Lung (tissue), 12 donors: Measurements from ENCODE around the gene CDSN. TPM values are rescaled to one million over a fixed set of nuclear protein-coding genes. Genes with fewer than 3 reads are reported as not detected.
"Not testable (repeated sequence)": the region's sequence is repeated elsewhere in the genome, so short reads cannot be mapped to it uniquely, and the experiment has no call there.

ENCODE experiments used
- ATAC-seq: fragments of 200-7000 bp; cut with Tn5 transposase; one replicate; pipeline ENCODE4 v1.9.1; 2020; ENCODE audit warnings: moderate number of reproducible peaks; ENCODE audit not compliant: insufficient read depth, low FRiP score
- DNase-seq, 3 donors: peaks; one replicate each; pipeline ENCODE4 v3.0.0-alpha.2; 2013 to 2017
- H3K27ac ChIP-seq, 2 donors: one replicate each; pipeline ENCODE4 v1.5.1; 2013; ENCODE audit warnings: mild to moderate bottlenecking in 2 of 2, moderate library complexity in 2 of 2, control low read depth in 1 of 2, inconsistent platforms in 1 of 2, low read depth in 1 of 2, low read length in 1 of 2
- H3K27me3 ChIP-seq, 3 donors: one replicate each; pipeline ENCODE4 v1.5.1; 2013; ENCODE audit warnings: low read length in 2 of 3; ENCODE audit not compliant: control insufficient read depth in 3 of 3, insufficient read depth in 3 of 3
- H3K36me3 ChIP-seq, 4 donors: one replicate each; pipeline ENCODE4 v1.5.1; 2013; ENCODE audit warnings: low read length in 4 of 4, mild to moderate bottlenecking in 1 of 4, moderate library complexity in 1 of 4; ENCODE audit not compliant: control insufficient read depth in 4 of 4, insufficient read depth in 4 of 4
- H3K4me1 ChIP-seq, 5 donors: one replicate each; pipeline ENCODE4 v1.5.1; 2013; ENCODE audit warnings: low read length in 5 of 5, mild to moderate bottlenecking in 2 of 5, moderate library complexity in 1 of 5; ENCODE audit not compliant: control insufficient read depth in 5 of 5, insufficient read depth in 5 of 5
- H3K4me3 ChIP-seq: one replicate; pipeline ENCODE4 v1.5.1; 2013; ENCODE audit warnings: mild to moderate bottlenecking, control low read depth, moderate library complexity
- H3K9ac ChIP-seq, 2 donors: one replicate each; pipeline ENCODE4 v1.5.1; 2013; ENCODE audit warnings: low read length in 2 of 2, control low read depth in 1 of 2; ENCODE audit not compliant: insufficient read depth in 1 of 2
- H3K9me3 ChIP-seq, 4 donors: one replicate each; pipeline ENCODE4 v1.5.1; 2013; ENCODE audit warnings: low read length in 3 of 4, mild to moderate bottlenecking in 1 of 4, moderate library complexity in 1 of 4; ENCODE audit not compliant: control insufficient read depth in 4 of 4, insufficient read depth in 3 of 4
- WGBS, 2 donors: extraction: QIAGEN DNeasy Blood & Tissue Kit; methylation state at CpG; one replicate each; pipeline ENCODE4 v1.1.7; 2013; 5-methylcytosine and 5-hydroxymethylcytosine counted together
- polyA plus RNA-seq, 2 donors: library from polyadenylated mRNA; stranded (reverse); fragments of 200-250 nt; gene quantifications; one replicate each; pipeline ENCODE4 v1.2.1, GENCODE V29; 2013
- total RNA-seq, 2 donors: library from RNA; depleted of rRNA in 1 of 2; stranded (reverse); fragments of >200 nt in 1 of 2; gene quantifications; one replicate each; pipeline ENCODE4 v1.2.1, GENCODE V29; 2014 to 2021
- TF ChIP-seq, protein P1 (sequence below): IDR thresholded peaks from 2 replicates; pipeline ENCODE4 v1.5.1; 2012; ENCODE audit warnings: mild to moderate bottlenecking; ENCODE audit errors: control extremely low read depth, extremely low read depth
- donor health status: control.
- donor health status: control.
- donor health status: Bipolar disorder and iron deficiency.
- donor health status: healthy.
- donor health status: DM: yes; HTN: yes; CAD: no.

CDSN gene
- total and polyA plus RNA-seq, 4 donors = 0.05 to 0.10 (median 0.06) TPM; not detected in 1

DNA sequence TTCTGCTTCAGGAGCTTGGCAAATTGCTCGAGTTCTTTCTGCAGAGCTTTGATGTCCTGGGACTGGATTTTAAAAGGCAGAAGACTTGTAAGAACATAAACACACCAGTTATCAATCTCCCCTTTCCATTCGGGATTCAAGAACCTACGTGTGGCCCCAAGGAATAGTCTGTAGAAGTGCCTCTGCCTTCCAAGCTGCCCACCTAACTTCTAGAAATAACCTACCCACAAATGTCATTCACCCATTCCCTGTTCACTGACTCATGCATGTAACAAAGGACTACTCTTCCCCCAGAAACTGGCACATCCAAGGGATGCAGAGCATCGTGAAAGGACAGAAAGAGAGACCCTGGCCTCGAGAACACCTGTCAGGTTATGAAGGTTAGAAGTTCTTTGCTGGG is 45.7 kb upstream of the CDSN start:
- Histone ChIP-seq H3K4me1 (no peaks in the 10 kb centered on the region), H3K27ac (no peak overlapping the region), H3K36me3 (peaks cover 0 to 12% (median 7%) of the 10 kb centered on the region in 4 donors), H3K9me3 (no peaks in the 10 kb centered on the region), H3K9ac (no peak overlapping the region), H3K4me3 (no peak overlapping the region), H3K27me3 (no peaks in the 10 kb centered on the region)
- WGBS, 2 donors = 73 to 83% methylated on average over 5 of the region's 5 CpGs
- TF ChIP-seq, protein P1, sequence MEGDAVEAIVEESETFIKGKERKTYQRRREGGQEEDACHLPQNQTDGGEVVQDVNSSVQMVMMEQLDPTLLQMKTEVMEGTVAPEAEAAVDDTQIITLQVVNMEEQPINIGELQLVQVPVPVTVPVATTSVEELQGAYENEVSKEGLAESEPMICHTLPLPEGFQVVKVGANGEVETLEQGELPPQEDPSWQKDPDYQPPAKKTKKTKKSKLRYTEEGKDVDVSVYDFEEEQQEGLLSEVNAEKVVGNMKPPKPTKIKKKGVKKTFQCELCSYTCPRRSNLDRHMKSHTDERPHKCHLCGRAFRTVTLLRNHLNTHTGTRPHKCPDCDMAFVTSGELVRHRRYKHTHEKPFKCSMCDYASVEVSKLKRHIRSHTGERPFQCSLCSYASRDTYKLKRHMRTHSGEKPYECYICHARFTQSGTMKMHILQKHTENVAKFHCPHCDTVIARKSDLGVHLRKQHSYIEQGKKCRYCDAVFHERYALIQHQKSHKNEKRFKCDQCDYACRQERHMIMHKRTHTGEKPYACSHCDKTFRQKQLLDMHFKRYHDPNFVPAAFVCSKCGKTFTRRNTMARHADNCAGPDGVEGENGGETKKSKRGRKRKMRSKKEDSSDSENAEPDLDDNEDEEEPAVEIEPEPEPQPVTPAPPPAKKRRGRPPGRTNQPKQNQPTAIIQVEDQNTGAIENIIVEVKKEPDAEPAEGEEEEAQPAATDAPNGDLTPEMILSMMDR = no peak
- no peak for ATAC-seq
- no peak for DNase-seq

DNA sequence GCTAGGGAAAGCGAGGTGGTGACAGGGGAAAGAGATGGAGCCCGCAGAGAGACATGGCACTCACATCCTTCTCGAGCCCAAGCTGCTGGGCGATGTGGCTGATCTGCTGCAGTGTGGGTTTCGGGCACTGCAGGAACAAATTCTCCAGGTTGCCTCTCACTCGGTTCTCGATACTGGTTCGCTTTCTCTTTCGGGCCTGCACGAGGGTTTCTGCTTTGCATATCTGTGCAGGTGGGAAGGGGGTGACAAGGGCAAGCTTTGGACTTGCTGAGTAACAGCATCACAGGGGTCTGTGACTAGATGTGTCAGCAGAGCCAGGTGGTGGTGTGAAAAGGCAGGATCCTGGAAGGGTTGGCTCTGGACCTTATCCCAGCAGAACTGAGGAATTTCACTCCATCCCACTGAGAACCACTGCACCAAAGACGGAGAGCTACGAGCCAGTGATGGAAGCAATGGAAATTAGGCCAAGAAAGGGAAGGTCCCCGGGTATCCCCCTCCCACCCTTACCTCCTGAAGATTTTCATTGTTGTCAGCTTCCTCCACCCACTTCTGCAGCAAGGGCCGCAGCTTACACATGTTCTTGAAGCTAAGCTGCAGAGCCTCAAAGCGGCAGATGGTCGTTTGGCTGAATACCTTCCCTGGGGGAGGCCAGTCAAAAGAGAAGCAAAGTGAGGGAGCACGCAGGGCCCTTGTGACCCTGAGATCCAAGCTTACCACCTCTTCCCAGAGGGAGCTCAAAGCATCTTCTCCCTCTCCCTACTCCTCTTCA is 45.0 kb upstream of the CDSN start:
- H3K27me3 ChIP-seq, ATAC-seq, H3K9me3 ChIP-seq, H3K27ac ChIP-seq, DNase-seq, H3K9ac ChIP-seq, H3K4me3 ChIP-seq, H3K4me1 ChIP-seq: not testable (repeated sequence)
- peaks cover 0 to 12% (median 7%) of the 10 kb centered on the region in 4 donors for H3K36me3 ChIP-seq
- WGBS, 2 donors = 84 to 93% methylated on average over 17 of the region's 17 CpGs

DNA sequence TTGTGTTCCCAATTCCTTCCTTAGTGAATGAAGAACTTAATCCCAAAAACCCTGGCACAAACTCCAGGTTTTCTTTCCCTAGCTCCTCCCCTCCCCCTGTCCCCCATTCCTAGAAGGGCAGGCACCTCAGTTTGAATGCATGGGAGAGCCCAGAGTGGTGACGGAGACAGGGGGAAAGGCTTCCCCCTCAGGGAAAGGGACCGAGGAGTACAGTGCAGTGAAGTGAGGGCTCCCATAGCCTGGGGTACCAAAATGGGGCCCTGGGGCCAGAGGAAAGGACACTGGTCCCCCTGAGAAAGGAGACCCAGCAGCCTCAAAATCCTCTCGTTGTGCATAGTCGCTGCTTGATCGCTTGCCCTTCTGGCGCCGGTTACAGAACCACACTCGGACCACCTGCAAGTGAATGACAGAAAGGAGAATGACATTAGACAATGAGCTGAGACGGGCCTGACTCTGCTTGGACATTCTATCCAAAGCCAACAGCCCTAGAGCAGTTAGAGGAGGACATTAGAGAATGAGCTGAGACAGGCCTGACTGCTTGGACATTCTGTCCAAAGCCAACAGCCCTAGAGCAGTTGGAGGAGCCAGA is 44.3 kb upstream of the CDSN start:
- ATAC-seq, H3K9me3 ChIP-seq, H3K27me3 ChIP-seq, H3K27ac ChIP-seq, H3K4me3 ChIP-seq, DNase-seq, H3K9ac ChIP-seq, H3K4me1 ChIP-seq: not testable (repeated sequence)
- peaks cover 0 to 12% (median 7%) of the 10 kb centered on the region in 4 donors for H3K36me3 ChIP-seq
- WGBS, 2 donors = 96 to 99% methylated on average over 5 to 8 of the region's 9 CpGs

DNA sequence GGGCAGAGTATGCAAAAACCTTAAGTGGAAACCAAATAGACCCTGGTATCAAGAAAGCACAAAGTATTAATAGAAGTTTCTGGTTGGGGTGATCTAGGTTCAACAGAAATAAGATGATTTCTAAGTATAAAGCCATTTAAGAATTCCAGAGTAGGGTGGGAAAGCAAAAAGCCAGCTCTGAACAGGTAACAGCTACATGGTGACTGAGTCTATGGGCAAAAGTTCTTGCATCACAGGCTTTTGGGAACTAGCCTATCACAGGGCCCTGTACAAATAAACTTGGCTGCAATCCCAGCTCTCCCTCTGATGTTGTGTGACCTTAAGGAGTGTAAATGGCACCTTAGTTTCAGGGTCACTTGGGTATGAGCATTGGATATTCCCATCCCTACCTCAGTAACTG is 43.7 kb upstream of the CDSN start:
- Histone ChIP-seq H3K9me3 (no peaks in the 10 kb centered on the region), H3K27me3 (no peaks in the 10 kb centered on the region), H3K4me1 (peaks cover 0 to 13% (median 6%) of the 10 kb centered on the region in 5 donors), H3K9ac (no peak overlapping the region), H3K4me3 (no peak overlapping the region), H3K27ac (no peak overlapping the region), H3K36me3 (peaks cover 0 to 12% (median 7%) of the 10 kb centered on the region in 4 donors)
- TF ChIP-seq, protein P1 = no peak
- no peak for ATAC-seq
- peak in 1 of 3 donors; percentile 12 for DNase-seq
